GM18861 (cell line): ENCODE results near the gene MCM5.
"Not testable (repeated sequence)": the region's sequence is repeated elsewhere in the genome, so short reads cannot be mapped to it uniquely, and the experiment has no call there.

Experiments
- ATAC-seq: cut with Tn5 transposase; IDR thresholded peaks from one replicate; pipeline ENCODE4 v1.9.1; 2021; ENCODE audit not compliant: unreplicated experiment

The MCM5 gene

GRCh38 chr22:35399678-35400500 lies at the start of gene MCM5:
Gene MCM5, plus strand, starts transcription at chr22:35400140. Its CDS starts 299 bp downstream, at chr22:35400439.
- ATAC-seq, result peak; percentile 86

- ATAC-seq, result peak; percentile 76
These were observed 49.1 kb upstream of the MCM5 start for GRCh38 chr22:35350539-35351503.

GRCh38 chr22:35352214-35353111 lies 47.5 kb upstream of the MCM5 start:
- ATAC-seq, result peak; percentile 54

- no peak for ATAC-seq
These were observed 46.6 kb upstream of the MCM5 start for GRCh38 chr22:35353318-35353717.

GRCh38 chr22:35354068-35354467 lies 45.9 kb upstream of the MCM5 start:
- ATAC-seq, result no peak

GRCh38 chr22:35357883-35358621 lies 41.9 kb upstream of the MCM5 start:
- ATAC-seq, result no peak

- ATAC-seq, result no peak
These were observed 40.4 kb upstream of the MCM5 start for GRCh38 chr22:35359380-35360065.

GRCh38 chr22:35361001-35361558 lies 38.9 kb upstream of the MCM5 start:
- ATAC-seq, result no peak

- no peak for ATAC-seq
These were observed 36.3 kb upstream of the MCM5 start for GRCh38 chr22:35363566-35364086.

- not testable (repeated sequence) for ATAC-seq
These were observed 35.7 kb upstream of the MCM5 start for GRCh38 chr22:35364230-35364629.

- no peak for ATAC-seq
These were observed 32.5 kb upstream of the MCM5 start for GRCh38 chr22:35367331-35367886.

GRCh38 chr22:35368386-35368785 lies 31.6 kb upstream of the MCM5 start:
- ATAC-seq, result no peak

GRCh38 chr22:35369996-35370395 lies 29.9 kb upstream of the MCM5 start:
- ATAC-seq, result no peak

GRCh38 chr22:35373781-35374180 lies 26.2 kb upstream of the MCM5 start:
- ATAC-seq, result no peak

GRCh38 chr22:35375031-35375430 lies 24.9 kb upstream of the MCM5 start:
- no peak for ATAC-seq

- ATAC-seq, result no peak
These were observed 24.4 kb upstream of the MCM5 start for GRCh38 chr22:35375526-35375925.

- peak; percentile 52 for ATAC-seq
These were observed 23.0 kb upstream of the MCM5 start for GRCh38 chr22:35376728-35377472.

GRCh38 chr22:35377735-35378134 lies 22.2 kb upstream of the MCM5 start:
- no peak for ATAC-seq
